ENCODE measurements around the gene YJEFN3.

YJEFN3 gene

GRCh38 chr19:19540064-19540714 is 11.5 kb downstream of the YJEFN3 start:
- DNase-seq = no peak

DNA sequence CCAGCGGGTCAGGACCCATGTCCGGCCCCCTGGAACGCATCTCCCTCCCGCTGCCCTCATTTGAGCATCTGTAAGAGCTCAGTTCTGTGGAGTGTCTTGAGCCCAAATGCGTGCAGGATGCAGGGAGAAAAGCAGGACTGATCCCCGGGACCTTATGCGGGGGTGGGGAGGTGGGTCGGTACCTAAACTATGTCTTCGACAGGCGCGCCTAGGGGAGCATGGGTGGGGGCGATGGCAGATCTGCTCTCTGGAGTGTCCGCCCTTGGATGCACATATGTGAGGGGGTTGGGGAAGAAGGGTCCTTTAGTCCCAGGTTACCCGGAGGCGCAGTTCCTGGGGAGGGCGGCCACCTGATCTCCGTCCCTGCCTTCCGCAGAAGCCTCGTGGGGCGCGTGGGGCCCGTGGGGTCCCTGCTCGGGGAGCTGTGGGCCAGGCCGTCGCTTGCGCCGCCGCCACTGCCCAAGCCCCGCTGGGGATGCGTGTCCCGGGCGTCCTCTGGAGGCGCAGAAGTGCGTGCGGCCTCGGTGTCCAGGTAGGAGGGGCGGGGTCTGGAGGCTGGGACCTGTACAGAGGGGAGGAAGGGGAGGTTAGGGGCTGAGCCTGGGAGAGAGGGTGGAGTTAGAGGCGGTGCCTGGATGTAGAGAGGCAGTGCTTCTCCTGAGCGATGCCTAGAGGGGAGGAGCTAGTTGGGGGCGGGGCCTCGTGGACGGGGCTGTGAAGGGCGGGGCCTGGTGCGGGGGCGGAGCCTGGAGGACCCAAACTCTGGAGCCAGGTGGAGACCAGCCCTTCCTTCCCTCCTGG is 12.2 kb downstream of the YJEFN3 start:
- DNase-seq = no peak

GRCh38 chr19:19541616-19542015 is 12.9 kb downstream of the YJEFN3 start:
- DNase-seq = no peak

DNA sequence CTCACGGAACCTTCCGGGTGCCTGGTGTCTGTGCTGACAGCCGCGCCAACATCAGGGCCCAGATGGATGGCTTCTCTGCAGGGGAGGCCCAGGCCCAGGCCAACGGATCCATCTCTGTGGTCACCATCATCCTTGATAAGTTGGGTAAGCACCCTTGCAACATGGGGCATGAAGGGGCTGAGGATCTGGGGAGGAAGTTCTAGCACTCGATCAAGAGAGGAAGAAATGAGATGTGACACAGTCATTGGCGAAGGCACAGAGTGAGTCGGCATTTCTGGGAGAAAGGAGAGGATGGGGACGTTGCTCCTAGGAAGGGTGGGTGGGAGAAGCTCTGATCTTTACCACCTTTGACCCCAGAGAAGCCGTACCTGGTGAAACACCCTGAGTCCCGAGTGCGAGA is 13.8 kb downstream of the YJEFN3 start:
- DNase-seq = no peak

DNA sequence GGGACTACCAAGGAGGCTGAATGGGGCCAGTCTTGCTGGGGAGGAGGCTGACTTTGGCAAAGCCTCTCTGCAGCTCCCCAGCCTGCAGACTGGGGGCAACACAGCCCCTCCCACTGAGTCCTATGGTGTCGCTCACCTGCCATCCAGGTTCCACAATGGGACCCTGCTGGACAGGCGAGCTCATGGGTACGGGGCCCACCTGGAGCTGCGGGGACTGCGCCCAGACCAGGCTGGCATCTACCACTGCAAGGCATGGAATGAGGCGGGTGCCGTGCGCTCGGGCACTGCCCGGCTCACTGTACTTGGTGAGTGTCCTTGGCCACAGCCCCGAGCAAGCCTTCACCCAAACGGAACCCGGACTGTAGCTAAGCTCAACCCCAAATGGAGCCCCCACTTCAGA is 14.4 kb downstream of the YJEFN3 start:
- DNase-seq = no peak

- no peak for DNase-seq
Observed at GRCh38 chr19:19543640-19544039, 14.9 kb downstream of the YJEFN3 start.

DNA sequence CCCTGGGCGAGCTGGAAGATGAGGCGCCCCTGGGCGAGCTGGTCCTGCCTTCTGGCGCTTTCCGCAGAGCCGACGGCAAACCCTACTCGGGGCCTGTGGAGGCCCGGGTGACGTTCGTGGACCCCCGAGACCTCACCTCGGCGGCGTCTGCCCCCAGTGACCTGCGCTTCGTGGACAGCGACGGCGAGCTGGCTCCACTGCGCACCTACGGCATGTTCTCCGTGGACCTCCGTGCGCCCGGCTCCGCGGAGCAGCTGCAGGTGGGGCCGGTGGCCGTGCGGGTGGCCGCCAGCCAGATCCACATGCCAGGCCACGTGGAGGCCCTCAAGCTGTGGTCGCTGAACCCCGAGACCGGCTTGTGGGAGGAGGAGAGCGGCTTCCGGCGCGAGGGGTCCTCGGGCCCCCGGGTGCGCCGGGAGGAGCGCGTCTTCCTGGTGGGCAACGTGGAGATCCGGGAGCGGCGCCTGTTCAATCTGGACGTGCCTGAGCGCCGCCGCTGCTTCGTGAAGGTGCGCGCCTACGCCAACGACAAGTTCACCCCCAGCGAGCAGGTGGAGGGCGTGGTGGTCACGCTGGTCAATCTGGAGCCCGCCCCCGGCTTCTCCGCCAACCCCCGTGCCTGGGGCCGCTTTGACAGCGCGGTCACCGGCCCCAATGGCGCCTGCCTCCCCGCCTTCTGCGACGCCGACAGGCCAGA is 15.7 kb downstream of the YJEFN3 start:
- DNase-seq = no peak

DNA sequence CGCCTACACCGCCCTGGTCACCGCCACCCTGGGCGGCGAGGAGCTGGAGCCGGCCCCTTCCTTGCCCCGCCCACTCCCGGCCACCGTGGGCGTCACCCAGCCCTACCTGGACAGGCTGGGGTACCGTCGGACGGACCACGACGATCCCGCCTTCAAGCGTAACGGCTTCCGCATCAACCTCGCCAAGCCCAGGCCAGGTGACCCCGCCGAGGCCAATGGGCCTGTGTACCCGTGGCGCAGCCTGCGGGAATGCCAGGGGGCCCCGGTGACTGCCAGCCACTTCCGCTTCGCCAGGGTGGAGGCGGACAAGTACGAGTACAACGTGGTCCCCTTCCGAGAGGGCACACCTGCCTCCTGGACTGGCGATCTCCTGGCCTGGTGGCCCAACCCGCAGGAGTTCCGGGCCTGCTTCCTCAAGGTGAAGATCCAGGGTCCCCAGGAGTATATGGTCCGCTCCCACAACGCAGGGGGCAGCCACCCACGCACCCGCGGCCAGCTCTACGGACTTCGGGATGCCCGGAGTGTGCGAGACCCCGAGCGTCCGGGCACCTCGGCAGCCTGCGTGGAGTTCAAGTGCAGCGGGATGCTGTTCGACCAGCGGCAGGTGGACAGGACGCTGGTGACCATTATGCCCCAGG is 16.4 kb downstream of the YJEFN3 start:
- no peak for DNase-seq

DNA sequence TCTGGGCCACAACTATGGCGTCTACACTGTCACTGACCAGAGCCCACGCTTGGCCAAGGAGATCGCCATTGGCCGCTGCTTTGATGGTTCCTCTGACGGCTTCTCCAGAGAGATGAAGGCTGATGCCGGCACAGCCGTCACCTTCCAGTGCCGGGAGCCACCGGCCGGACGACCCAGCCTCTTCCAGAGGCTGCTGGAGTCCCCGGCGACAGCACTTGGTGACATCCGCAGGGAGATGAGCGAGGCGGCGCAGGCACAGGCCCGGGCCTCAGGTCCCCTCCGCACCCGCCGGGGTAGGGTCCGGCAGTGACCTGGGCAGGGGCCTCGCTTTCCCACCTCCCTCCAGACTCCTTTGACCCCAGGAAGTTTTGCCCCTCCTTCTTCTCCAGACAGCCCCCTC is 17.0 kb downstream of the YJEFN3 start:
- no peak for DNase-seq

GRCh38 chr19:19546751-19547162 is 18.0 kb downstream of the YJEFN3 start:
- no peak for DNase-seq

GRCh38 chr19:19547674-19548336 is 19.1 kb downstream of the YJEFN3 start:
- DNase-seq = no peak

DNA sequence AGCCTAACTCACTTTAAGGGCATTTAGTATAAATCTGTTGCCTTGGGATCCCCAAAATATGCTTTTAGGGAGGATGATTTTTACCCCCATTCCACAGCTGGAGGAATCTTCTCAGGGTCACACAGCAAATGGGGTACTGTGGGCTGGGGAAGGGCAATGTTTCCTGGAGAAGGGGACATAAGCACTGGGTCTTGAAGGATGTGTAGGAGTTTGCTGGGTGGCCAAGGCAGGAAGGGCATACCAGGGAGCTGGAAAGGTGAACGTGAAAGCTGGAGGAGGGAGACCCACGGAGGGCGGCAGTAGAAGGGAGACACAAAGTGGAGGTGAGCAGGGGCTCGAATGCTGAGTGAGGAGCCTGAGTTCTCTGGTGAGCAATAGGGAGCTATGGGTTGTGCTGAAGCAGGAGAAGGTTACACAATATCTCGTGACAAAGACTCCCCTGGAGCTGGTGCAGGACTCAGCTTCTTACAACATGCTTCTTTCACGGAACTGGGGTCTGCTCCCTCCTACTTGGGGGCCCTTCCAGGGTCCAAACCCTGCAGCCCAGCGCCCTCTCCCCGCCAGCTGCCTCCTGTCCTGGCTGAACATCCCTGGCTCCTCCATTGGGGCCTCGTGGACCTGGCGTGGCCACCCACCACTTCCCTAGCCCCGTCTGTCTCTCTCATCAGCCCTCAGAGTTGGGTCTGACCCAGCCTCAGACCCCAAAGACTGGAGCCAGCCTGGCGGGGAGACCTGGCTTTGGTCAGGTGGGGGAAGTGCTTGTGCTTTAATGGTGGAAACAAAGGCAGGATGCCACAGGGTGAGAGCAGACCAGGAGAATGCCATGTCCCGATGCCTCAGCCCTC is 20.4 kb downstream of the YJEFN3 start:
- no peak for DNase-seq

DNA sequence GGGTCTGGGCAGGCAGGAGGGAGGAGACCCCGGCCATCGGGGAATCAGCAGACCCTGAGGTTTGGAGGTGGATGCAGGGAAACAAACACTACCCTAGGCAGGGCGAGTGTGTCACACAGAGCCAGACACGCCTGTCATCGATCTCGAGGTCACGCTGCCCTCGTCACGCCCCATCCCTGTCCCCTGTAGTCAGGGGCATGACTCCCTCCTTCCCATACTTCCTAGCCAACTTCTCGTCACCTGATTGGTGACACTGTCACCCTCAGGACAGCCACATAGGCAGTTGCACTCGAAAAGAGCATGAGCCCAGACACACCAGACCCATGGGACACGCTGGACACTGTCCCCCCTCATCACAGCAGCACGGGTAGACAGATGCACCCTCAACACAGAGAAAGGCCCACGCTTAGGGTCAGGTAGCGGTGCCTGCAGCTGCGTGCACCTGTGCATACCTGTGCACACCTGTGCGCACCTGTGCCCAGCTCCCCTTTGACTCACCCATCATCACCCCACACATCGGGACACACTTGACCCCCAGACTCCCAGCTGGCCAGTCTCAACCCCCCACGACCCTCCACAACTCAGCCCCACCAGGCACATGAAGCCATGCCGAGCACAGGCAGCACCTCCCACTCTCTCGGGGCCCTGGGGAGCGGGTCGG is 21.2 kb downstream of the YJEFN3 start:
- DNase-seq = no peak

DNA sequence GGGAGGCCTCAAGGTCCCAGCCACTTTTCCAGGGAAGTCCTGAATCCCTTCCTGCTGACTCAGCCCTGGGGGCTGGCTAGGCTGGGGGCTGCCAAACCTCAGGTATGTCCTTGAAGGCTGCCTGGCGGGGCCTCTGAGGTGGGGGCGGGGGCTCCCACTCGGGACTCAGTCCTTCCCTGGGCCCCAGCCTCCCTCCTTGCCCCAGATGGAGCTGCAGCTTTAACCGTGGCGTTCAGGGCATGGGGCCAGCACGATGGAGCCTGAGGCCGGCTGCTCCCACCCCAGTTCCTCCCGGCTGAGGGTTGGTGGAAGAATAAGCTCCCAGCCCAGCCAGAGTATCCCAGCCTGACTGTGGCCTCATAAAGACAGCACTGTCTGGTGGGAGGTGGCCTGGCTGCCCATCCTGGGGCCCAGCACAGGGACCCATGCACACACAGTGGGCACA is 21.8 kb downstream of the YJEFN3 start:
- no peak for DNase-seq

- no peak for DNase-seq
Observed at GRCh38 chr19:19550972-19551852, 22.5 kb downstream of the YJEFN3 start.

GRCh38 chr19:19551853-19552192 is 23.1 kb downstream of the YJEFN3 start:
- DNase-seq = no peak

- DNase-seq = no peak
Observed at GRCh38 chr19:19552798-19553197, 24.1 kb downstream of the YJEFN3 start.

DNA sequence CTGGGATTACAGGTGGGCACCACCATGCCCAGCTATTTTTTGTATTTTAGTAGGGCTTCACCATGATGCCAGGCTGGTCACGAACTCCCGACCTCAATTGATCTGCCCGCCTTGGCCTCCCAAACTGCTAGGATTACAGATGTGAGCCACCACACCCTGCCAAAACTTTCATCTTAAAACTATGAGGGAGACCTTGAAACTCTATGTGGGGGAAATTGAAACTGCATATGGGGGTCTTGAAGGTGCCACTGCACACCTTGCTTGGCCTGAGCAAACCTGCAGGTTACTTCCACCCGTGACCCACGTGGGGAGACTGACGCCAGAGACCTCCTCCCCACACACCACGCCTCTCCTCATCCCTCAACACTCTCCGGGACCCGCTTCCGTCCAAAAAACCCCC is 25.0 kb downstream of the YJEFN3 start:
- no peak for DNase-seq

GRCh38 chr19:19554074-19555023 is 25.6 kb downstream of the YJEFN3 start:
- peak; percentile 22 for DNase-seq
